GM18858 (cell line): ENCODE results near the gene ZNF396.

Experiments used
- ATAC-seq: cut with Tn5 transposase; IDR thresholded peaks from one replicate; pipeline ENCODE4 v1.9.1; 2021; ENCODE audit not compliant: unreplicated experiment

Gene ZNF396

DNA sequence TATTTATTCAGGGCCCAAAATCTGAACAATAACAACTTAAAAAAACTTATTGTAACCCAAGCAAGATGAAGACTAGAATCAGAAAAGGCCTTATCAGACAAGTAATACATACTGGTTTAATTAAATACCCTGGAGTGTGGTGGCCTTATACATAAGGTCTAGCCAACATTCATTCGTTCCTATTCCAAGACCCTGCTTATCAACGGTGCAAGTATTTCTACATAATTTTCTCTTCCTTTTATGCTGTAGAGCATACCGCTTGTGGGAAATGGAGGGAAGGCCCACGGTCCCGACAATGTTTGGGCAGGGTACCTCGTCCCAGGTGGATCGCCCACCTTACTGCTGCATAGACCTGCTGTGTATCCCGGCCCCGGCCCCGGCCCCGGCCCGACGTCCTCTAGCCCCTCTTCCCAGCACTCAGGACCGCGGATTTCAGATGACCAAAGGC lies 33.6 kb downstream of the ZNF396 start:
- no peak for ATAC-seq

DNA sequence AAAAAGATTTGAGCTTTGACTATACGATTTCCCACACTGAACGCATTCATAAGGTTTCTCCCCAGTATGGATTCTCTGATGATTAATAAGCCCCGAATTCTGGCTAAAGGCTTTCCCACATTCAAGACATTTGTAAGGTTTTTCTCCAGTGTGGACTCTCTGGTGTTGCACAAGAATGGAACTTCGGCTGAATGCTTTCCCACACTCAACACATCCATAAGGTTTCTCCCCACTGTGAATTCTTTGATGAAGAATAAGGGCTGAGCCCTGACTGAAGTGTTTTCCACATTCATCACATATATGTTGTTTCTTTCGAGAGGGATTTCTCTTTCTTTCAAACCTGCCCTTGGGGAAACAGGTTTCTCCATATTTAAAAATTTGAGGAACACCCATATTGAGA lies 39.9 kb downstream of the ZNF396 start:
- no peak for ATAC-seq

- ATAC-seq: no peak
These were observed 41.3 kb downstream of the ZNF396 start for GRCh38 chr18:35335866-35336265.

DNA sequence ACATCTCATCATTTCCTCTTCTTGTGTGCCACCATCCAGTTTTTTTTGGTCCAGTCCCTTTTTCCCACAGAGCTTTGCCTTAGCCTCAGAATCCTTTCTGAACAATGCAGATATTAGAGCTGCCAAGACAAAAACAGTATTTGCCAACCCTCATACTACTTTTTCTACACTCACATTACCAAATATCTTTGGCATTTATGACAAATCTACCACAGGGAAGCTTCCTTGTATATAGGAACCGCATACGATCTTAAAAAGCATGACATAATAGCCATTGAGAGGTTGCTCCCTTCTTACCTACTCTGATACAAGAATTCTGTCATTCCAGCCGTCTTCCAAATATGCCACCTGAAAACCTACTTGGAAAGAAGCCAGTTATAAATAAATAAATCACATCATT lies 42.3 kb downstream of the ZNF396 start:
- no peak for ATAC-seq

DNA sequence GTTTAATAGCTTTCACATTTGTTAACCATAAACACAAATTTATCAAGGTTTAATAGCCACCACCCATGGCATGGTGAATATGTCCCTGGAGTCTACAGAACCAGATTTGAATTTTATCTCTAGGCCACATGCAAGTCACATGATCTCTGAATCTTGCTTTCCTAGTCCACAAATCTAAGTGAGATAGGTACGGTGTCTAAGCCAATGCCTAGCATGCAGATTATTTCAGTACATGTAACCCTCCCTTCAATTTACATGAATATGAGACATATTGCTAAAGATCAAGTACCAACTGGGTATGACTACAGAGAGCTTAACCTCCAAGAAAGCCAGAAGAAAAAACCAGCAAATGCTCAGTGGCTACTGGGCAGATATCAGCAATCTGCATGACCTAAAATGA lies 42.9 kb downstream of the ZNF396 start:
- no peak for ATAC-seq

GRCh38 chr18:35331367-35332087 lies 45.6 kb downstream of the ZNF396 start:
- no peak for ATAC-seq

GRCh38 chr18:35328868-35329267 lies 48.3 kb downstream of the ZNF396 start:
- no peak for ATAC-seq

- no peak for ATAC-seq
These were observed 50.3 kb downstream of the ZNF396 start for GRCh38 chr18:35326695-35327387.

GRCh38 chr18:35324926-35325655 lies 52.0 kb downstream of the ZNF396 start:
- ATAC-seq: no peak

GRCh38 chr18:35322486-35323458 lies 54.4 kb downstream of the ZNF396 start:
- ATAC-seq: no peak
